Skin epidermis (tissue), 12 donors: ENCODE results near the gene SP100.
"Not testable (repeated sequence)": the region's sequence is repeated elsewhere in the genome, so short reads cannot be mapped to it uniquely, and the experiment has no call there.

Source experiments
- H3K27ac ChIP-seq, 21 experiments: fragments of 200-600 bp; sonication (generic) in 11 of 21; one replicate each; pipeline ENCODE4 v1.5.0; 2020; ENCODE audit warnings: mild to moderate bottlenecking in 3 of 21, inconsistent platforms in 2 of 21, moderate library complexity in 2 of 21
- H3K4me3 ChIP-seq, 7 experiments: fragments of 200-600 bp; sonication (generic) in 2 of 7; one replicate each; pipeline ENCODE4 v1.5.0; 2020; ENCODE audit warnings: inconsistent platforms in 2 of 7, mild to moderate bottlenecking in 2 of 7, moderate library complexity in 1 of 7

The SP100 gene

GRCh38 chr2:230416061-230416721 lies at the start of gene SP100:
Gene SP100, plus strand, starts transcription at chr2:230416201. Its CDS starts 96 bp downstream, at chr2:230416297.
- H3K27ac ChIP-seq: peak within 1 kb of the TSS; percentile 64 to 99 (median 93)

GRCh38 chr2:230382108-230382507 lies 33.9 kb upstream of the SP100 start:
- Histone ChIP-seq H3K4me3 (no peak overlapping the region), H3K27ac (no peak overlapping the region)

More at GRCh38 chr2:230416061-230416721, at the start of gene SP100:
- peak within 1 kb of the TSS; percentile 46 to 61 (median 58) for H3K4me3 ChIP-seq

- Histone ChIP-seq H3K4me3 (no peak overlapping the region), H3K27ac (no peak overlapping the region)
Measured at GRCh38 chr2:230383453-230383852, 32.5 kb upstream of the SP100 start.

- Histone ChIP-seq H3K4me3 (no peak overlapping the region), H3K27ac (no peak overlapping the region)
Measured at GRCh38 chr2:230384986-230385385, 31.0 kb upstream of the SP100 start.

GRCh38 chr2:230394301-230394700 lies 21.7 kb upstream of the SP100 start:
- Histone ChIP-seq H3K27ac (no peak overlapping the region), H3K4me3 (no peak overlapping the region)

- not testable (repeated sequence) for H3K27ac ChIP-seq
Measured at GRCh38 chr2:230398698-230399097, 17.3 kb upstream of the SP100 start.

GRCh38 chr2:230400041-230400440 lies 16.0 kb upstream of the SP100 start:
- Histone ChIP-seq H3K4me3 (no peak overlapping the region), H3K27ac (no peak overlapping the region)

More at GRCh38 chr2:230398698-230399097, 17.3 kb upstream of the SP100 start:
- not testable (repeated sequence) for H3K4me3 ChIP-seq

GRCh38 chr2:230400454-230400853 lies 15.5 kb upstream of the SP100 start:
- H3K27ac ChIP-seq: no peak overlapping the region
- no peak overlapping the region for H3K4me3 ChIP-seq

- H3K4me3 ChIP-seq, H3K27ac ChIP-seq: not testable (repeated sequence)
Measured at GRCh38 chr2:230401026-230401425, 15.0 kb upstream of the SP100 start.

- no peak overlapping the region for H3K4me3 ChIP-seq
- no peak overlapping the region for H3K27ac ChIP-seq
Measured at GRCh38 chr2:230403746-230404145, 12.3 kb upstream of the SP100 start.

- no peak overlapping the region for H3K27ac ChIP-seq
- H3K4me3 ChIP-seq: no peak overlapping the region
Measured at GRCh38 chr2:230405824-230406223, 10.2 kb upstream of the SP100 start.

- H3K27ac ChIP-seq: peak overlapping the region in 12 of 21 experiments; percentile 3 to 81 (median 50)
- H3K4me3 ChIP-seq: no peak overlapping the region
Measured at GRCh38 chr2:230408244-230408842, 7.7 kb upstream of the SP100 start.

- H3K4me3 ChIP-seq: not testable (repeated sequence)
- peak overlapping the region in 9 of 21 experiments; percentile 14 to 81 (median 47) for H3K27ac ChIP-seq
Measured at GRCh38 chr2:230409316-230409715, 6.7 kb upstream of the SP100 start.

GRCh38 chr2:230410263-230410662 lies 5.7 kb upstream of the SP100 start:
- Histone ChIP-seq H3K4me3 (no peak overlapping the region), H3K27ac (peak overlapping the region in 3 of 21 experiments; percentile 5 to 90 (median 14))

- Histone ChIP-seq H3K27ac (peak overlapping the region in 20 of 21 experiments; percentile 78 to 99 (median 92)), H3K4me3 (peak overlapping the region; percentile 45 to 70 (median 55))
Measured at GRCh38 chr2:230410861-230411569, 5.0 kb upstream of the SP100 start.

- Histone ChIP-seq H3K27ac (peak overlapping the region; percentile 51 to 99 (median 91)), H3K4me3 (peak overlapping the region; percentile 45 to 70 (median 55))
Measured at GRCh38 chr2:230411570-230412370, 4.2 kb upstream of the SP100 start.

GRCh38 chr2:230412371-230412711 lies 3.7 kb upstream of the SP100 start:
- peak overlapping the region; percentile 45 to 70 (median 55) for H3K4me3 ChIP-seq
- peak overlapping the region in 20 of 21 experiments; percentile 78 to 99 (median 92) for H3K27ac ChIP-seq

- peak overlapping the region in 4 of 21 experiments; percentile 4 to 92 (median 90) for H3K27ac ChIP-seq
- no peak overlapping the region for H3K4me3 ChIP-seq
Measured at GRCh38 chr2:230412846-230413245, 3.2 kb upstream of the SP100 start.

- no peak overlapping the region for H3K4me3 ChIP-seq
- H3K27ac ChIP-seq: peak overlapping the region in 3 of 21 experiments; percentile 4 to 99 (median 93)
Measured at GRCh38 chr2:230413479-230413878, 2.5 kb upstream of the SP100 start.

- H3K4me3 ChIP-seq: no peak overlapping the region
- H3K27ac ChIP-seq: peak overlapping the region in 12 of 21 experiments; percentile 14 to 99 (median 90)
Measured at GRCh38 chr2:230414302-230414701, 1.7 kb upstream of the SP100 start.
